ENCODE data around the gene BTF3. TPM values are rescaled to one million over a fixed set of nuclear protein-coding genes. Genes with fewer than 3 reads are reported as not detected.
A peak's percentile ranks its signal among the peaks of the same experiment; 100 is the strongest.

The BTF3 gene
- total and polyA plus RNA-seq, 8 donors, result 353 to 1,033 (median 938) TPM

- Histone ChIP-seq H3K4me1 (peaks cover 14 to 22% of the 10 kb centered on the region in 2 donors), H3K36me3 (peaks cover 0 to 16% of the 10 kb centered on the region in 2 donors), H3K9me3 (no peaks in the 10 kb centered on the region), H3K27ac (peak overlapping the region; percentile 86 to 92), H3K27me3 (peaks cover 0 to 23% of the 10 kb centered on the region in 2 donors), H3K4me3 (peak overlapping the region; percentile 90 to 95)
- intact Hi-C loops (cut with DNase I), result no loop called here
- peak in 1 of 4 donors; percentile 2 for DNase-seq
- no peak for ATAC-seq
- no peak for TF ChIP-seq CTCF (IDR thresholded peaks at IDR 0.05)
These were observed 665 bp upstream of the BTF3 start for GRCh38 chr5:73497497-73498056.

- Histone ChIP-seq H3K36me3 (peaks cover 8 to 32% of the 10 kb centered on the region in 2 donors), H3K27ac (peak overlapping the region; percentile 86 to 92), H3K4me1 (peaks cover 14 to 26% of the 10 kb centered on the region in 2 donors), H3K9me3 (no peaks in the 10 kb centered on the region), H3K4me3 (peak overlapping the region; percentile 90 to 95), H3K27me3 (peaks cover 0 to 13% of the 10 kb centered on the region in 2 donors)
- intact Hi-C loops (cut with DNase I), result no loop called here
- DNase-seq (no peak), ATAC-seq (no peak)
- TF ChIP-seq CTCF (IDR thresholded peaks at IDR 0.05), result no peak
These were observed 945 bp downstream of the BTF3 start for GRCh38 chr5:73499187-73499586.

GRCh38 chr5:73499756-73500155, 1.5 kb downstream of the BTF3 start:
- TF ChIP-seq CTCF (IDR thresholded peaks at IDR 0.05), result no peak
- H3K36me3 ChIP-seq, result peaks cover 10 to 37% of the 10 kb centered on the region in 2 donors
- DNase-seq (no peak), ATAC-seq (no peak)
- peaks cover 0 to 10% of the 10 kb centered on the region in 2 donors for H3K27me3 ChIP-seq
- H3K4me3 ChIP-seq, result peak overlapping the region; percentile 90 to 95
- H3K4me1 ChIP-seq, result peaks cover 14 to 26% of the 10 kb centered on the region in 2 donors
- no peaks in the 10 kb centered on the region for H3K9me3 ChIP-seq
- intact Hi-C loops (cut with DNase I), result no loop called here
- H3K27ac ChIP-seq, result no peak overlapping the region

- Histone ChIP-seq H3K4me1 (peaks cover 14 to 26% of the 10 kb centered on the region in 2 donors), H3K27ac (no peak overlapping the region), H3K36me3 (peaks cover 10 to 54% of the 10 kb centered on the region in 2 donors), H3K9me3 (no peaks in the 10 kb centered on the region), H3K4me3 (no peak overlapping the region), H3K27me3 (no peaks in the 10 kb centered on the region)
- DNase-seq, result no peak
- intact Hi-C loops (cut with DNase I), result no loop called here
- no peak for ATAC-seq
- no peak for TF ChIP-seq CTCF (IDR thresholded peaks at IDR 0.05)
These were observed 3.2 kb downstream of the BTF3 start for GRCh38 chr5:73501406-73501805.

GRCh38 chr5:73506459-73506955, 8.3 kb downstream of the BTF3 start:
- H3K36me3 ChIP-seq, result peaks cover 10 to 55% of the 10 kb centered on the region in 2 donors
- no peaks in the 10 kb centered on the region for H3K27me3 ChIP-seq
- intact Hi-C loops (cut with DNase I), result no loop called here
- no peak for ATAC-seq
- no peaks in the 10 kb centered on the region for H3K9me3 ChIP-seq
- no peak overlapping the region for H3K4me3 ChIP-seq
- H3K27ac ChIP-seq, result peak overlapping the region; percentile 26 to 27
- H3K4me1 ChIP-seq, result peaks cover 0 to 5% of the 10 kb centered on the region in 2 donors
- no peak for DNase-seq
- no peak for TF ChIP-seq CTCF (IDR thresholded peaks at IDR 0.05)
